GM10248 (cell line): ENCODE measurements around the gene MMP2.

Experiments
- CTCF ChIA-PET: fragments of 300-600 bp; sonication (Branson Sonifier 250); formaldehyde crosslinking; extraction: SDS; loops from one replicate; lab custom pipeline; 2021; ENCODE audit warnings: antibody characterized with exemption; lab: Yijun Ruan, JAX
- POLR2A ChIA-PET: fragments of 350-650 bp; sonication (Branson Sonifier 250); formaldehyde crosslinking; extraction: SDS; loops from one replicate; lab custom pipeline; 2020; ENCODE audit warnings: antibody characterized with exemption; lab: Yijun Ruan, JAX
- DNase-seq: peaks from one replicate; pipeline ENCODE4 v3.0.0; 2012; ENCODE audit errors: extremely low spot score
- CTCF ChIP-seq: IDR thresholded peaks from 2 replicates; pipeline ENCODE4 v1.5.1; 2012; ENCODE audit warnings: mild to moderate bottlenecking, low read depth; ENCODE audit errors: extremely low read depth, missing control alignments, control extremely low read depth

MMP2 gene

GRCh38 chr16:55529018-55529417, 50.0 kb downstream of the MMP2 start:
- ChIA-PET POLR2A (no interaction called here), CTCF (interaction anchor here (1.2 to 1.6 kb wide), 3 partner anchors 16 to 64 kb away, joined by 3 to 8 read pairs (median 3); no protein-coding TSS in a partner anchor)
- no peak for DNase-seq
- TF ChIP-seq CTCF, result no peak

GRCh38 chr16:55530316-55530856, 51.4 kb downstream of the MMP2 start:
- TF ChIP-seq CTCF, result no peak
- POLR2A ChIA-PET, result no interaction called here
- DNase-seq, result no peak
- CTCF ChIA-PET, result interaction anchor here (1.0 kb wide), 2 partner anchors 8 to 66 kb away, joined by 3 read pairs; no protein-coding TSS in a partner anchor

DNA sequence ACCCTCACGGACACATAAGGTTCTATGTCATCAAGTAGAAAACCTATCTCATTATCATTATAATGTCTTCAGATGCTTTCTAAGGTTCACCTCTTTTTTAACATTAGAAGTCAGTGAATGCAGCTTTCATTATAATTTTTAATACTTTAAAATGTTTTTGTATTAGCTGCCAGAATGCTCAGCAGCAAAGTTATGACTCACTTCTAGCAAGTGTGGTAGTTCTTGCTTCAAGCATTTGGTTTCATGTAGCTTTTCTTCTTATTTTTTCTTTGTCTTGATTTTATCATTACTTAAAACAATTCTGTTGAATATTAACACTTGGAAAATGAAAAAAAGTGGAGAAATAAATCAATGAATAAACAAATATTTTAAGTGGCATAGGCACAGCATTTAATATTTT, 53.2 kb downstream of the MMP2 start:
- CTCF ChIA-PET, result interaction anchor here (1.1 to 1.3 kb wide), 2 partner anchors 9 to 67 kb away, joined by 3 to 5 read pairs; no protein-coding TSS in a partner anchor
- no peak for TF ChIP-seq CTCF

DNA sequence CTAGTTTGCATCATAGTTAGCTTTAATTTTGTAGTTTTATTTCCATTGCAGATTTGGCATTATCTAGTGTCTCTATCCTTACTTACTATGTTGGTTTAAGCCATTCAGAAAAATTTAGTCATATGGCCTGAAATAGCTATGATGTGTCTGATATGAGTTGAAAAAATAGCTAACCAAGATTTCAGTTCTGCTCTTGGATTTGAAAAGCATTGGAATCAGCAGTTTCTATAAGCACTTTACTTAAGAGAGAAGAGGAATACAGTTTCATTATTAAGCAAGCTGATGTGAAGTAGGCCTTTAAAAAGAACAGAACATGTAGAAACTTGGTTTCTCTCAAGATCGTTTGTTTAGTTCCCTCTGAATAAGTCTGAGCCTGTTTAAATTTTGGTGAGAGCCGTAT, 55.8 kb downstream of the MMP2 start:
- DNase-seq, result no peak
- ChIA-PET CTCF (interaction anchor here (1.3 kb wide), 1 partner anchor 10 kb away, joined by 4 read pairs; no protein-coding TSS in a partner anchor), POLR2A (no interaction called here)
- TF ChIP-seq CTCF, result no peak

More for the DNA sequence above, 53.2 kb downstream of the MMP2 start:
- POLR2A ChIA-PET, result no interaction called here
- no peak for DNase-seq

DNA sequence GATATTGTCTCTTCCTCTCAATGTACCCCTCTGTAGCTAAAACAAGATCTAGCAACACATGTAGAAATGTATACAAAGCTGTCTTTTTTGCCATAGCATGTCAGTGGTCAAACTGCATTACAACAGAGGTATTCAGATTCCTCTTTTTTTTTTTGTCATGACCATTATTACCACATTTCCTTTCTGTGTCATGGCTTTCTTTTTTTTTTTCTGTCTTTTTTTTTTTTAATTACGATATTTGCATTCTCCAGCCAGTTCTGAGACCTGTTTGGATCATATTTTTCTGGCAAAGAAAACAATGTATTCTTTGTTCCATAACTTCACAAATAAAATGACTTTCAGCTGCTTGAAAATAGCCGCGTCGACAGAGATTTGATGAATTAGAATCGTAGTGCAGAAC, 60.1 kb downstream of the MMP2 start:
- POLR2A ChIA-PET, result no interaction called here
- CTCF ChIA-PET, result interaction anchor here (1.2 to 1.4 kb wide), 2 partner anchors 9 to 74 kb away, joined by 3 to 6 read pairs; no protein-coding TSS in a partner anchor
- no peak for DNase-seq
- no peak for TF ChIP-seq CTCF

GRCh38 chr16:55539488-55539887, 60.5 kb downstream of the MMP2 start:
- DNase-seq, result no peak
- TF ChIP-seq CTCF, result no peak
- ChIA-PET POLR2A (no interaction called here), CTCF (interaction anchor here (1.2 to 1.4 kb wide), 2 partner anchors 9 to 75 kb away, joined by 3 to 6 read pairs; no protein-coding TSS in a partner anchor)
